Mucosa of stomach (tissue), 1 donor: ENCODE data around the gene BEST1.
"Not testable (repeated sequence)": the region's sequence is repeated elsewhere in the genome, so short reads cannot be mapped to it uniquely, and the experiment has no call there.

ENCODE experiments used
- H3K27me3 ChIP-seq: one replicate; pipeline ENCODE4 v1.7.0; 2013; ENCODE audit warnings: mild to moderate bottlenecking, low read length; ENCODE audit not compliant: control insufficient read depth, insufficient read depth
- H3K36me3 ChIP-seq: one replicate; pipeline ENCODE4 v1.7.0; 2013; ENCODE audit warnings: low read length; ENCODE audit not compliant: control insufficient read depth, insufficient read depth
- H3K4me1 ChIP-seq: one replicate; pipeline ENCODE4 v1.7.0; 2013; ENCODE audit warnings: mild to moderate bottlenecking, low read length; ENCODE audit not compliant: control insufficient read depth, insufficient read depth
- H3K4me3 ChIP-seq: one replicate; pipeline ENCODE4 v1.7.0; 2013; ENCODE audit warnings: low read length
- H3K9ac ChIP-seq: one replicate; pipeline ENCODE4 v1.7.0; 2013; ENCODE audit warnings: mild to moderate bottlenecking, low read length, moderate library complexity
- H3K9me3 ChIP-seq: one replicate; pipeline ENCODE4 v1.7.0; 2013; ENCODE audit warnings: mild to moderate bottlenecking, low read length, moderate library complexity; ENCODE audit not compliant: control insufficient read depth
- donor health status: Pancreatic carcinoma.

The BEST1 gene

DNA sequence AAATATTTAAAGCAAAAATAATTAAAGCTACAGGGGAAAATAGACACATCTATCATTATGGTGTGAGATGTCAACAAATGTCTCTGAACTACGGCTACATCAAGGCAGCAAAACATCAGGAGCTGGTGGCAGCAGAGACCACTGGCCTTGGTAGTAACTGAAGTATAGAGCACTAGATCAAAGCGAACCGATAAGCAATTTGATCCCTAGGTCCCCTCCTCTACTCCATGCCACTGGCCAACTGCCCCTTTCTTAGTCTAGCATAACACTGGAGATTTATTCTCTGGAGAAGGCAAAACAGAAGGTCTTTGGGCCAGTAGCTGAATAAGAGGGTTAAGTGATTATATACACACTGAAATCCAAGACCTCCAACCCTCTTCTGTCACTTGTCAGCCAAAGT is 19.2 kb upstream of the BEST1 start:
- no peaks in the 10 kb centered on the region for H3K36me3 ChIP-seq
- H3K4me1 ChIP-seq: no peaks in the 10 kb centered on the region
- no peak overlapping the region for H3K4me3 ChIP-seq
- no peaks in the 10 kb centered on the region for H3K9me3 ChIP-seq
- H3K27me3 ChIP-seq: no peaks in the 10 kb centered on the region
- no peak overlapping the region for H3K9ac ChIP-seq

DNA sequence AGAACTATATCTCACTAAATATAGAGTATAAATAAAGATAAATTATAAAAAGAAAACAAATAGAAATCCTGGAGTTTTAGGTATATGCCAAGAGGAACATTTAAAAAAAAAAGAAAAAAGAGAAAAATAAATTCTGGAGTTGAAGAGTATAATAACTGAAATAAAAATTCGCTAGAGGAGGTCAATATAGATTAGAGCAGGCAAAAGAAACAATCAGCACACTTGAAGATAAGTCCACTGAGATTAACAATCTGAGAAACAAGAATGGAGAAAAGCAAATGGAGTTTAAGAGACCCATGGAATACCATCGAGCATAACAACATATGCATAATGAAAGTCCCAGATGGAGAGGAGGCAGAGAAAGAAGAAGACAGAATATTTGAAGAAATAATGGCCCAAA is 14.3 kb upstream of the BEST1 start:
- no peaks in the 10 kb centered on the region for H3K27me3 ChIP-seq
- H3K4me3 ChIP-seq: no peak overlapping the region
- H3K9ac ChIP-seq: no peak overlapping the region
- H3K36me3 ChIP-seq: no peaks in the 10 kb centered on the region
- H3K4me1 ChIP-seq: no peaks in the 10 kb centered on the region
- H3K9me3 ChIP-seq: no peaks in the 10 kb centered on the region

DNA sequence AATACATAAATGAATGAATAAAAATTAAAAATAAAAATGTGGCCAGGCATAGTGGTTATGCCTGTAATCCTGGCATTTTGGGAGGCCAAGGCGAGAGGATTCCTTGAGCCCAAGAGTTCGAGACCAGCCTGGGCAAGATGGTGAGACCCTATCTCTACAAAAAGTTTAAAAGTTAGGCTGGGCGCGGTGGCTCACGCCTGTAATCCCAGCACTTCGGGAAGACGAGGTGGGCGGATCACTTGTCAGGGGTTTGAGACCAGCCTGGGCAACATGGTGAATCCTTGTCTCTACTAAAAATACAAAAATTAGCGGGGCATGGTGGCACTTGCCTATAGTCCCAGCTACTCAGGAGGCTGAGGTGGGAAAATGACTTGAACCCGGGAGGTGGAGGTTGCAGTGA is 9.7 kb upstream of the BEST1 start:
- no peak overlapping the region for H3K4me3 ChIP-seq
- no peaks in the 10 kb centered on the region for H3K36me3 ChIP-seq
- no peaks in the 10 kb centered on the region for H3K27me3 ChIP-seq
- H3K4me1 ChIP-seq: no peaks in the 10 kb centered on the region
- H3K9ac ChIP-seq: no peak overlapping the region
- no peaks in the 10 kb centered on the region for H3K9me3 ChIP-seq

DNA sequence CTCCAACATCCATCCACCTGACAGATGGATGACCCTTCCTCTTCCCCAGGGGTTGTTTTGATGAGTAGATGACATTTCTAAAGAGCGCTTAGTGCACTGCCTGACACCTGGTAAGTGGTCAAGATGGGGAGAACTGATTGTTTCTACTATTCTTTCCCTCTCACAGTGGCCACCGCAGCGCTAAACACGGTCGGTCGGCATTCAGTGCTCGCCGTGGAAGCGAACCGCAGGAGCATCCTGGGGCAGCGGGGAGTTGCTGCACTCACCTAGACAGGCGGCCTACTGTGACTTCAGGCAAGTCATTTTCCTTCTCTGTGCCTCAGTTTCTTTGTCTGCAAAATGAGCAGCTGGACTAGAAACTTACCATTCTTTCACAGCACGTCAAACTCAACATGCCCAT is 5.0 kb upstream of the BEST1 start:
- no peaks in the 10 kb centered on the region for H3K36me3 ChIP-seq
- H3K9me3 ChIP-seq: no peaks in the 10 kb centered on the region
- no peaks in the 10 kb centered on the region for H3K4me1 ChIP-seq
- H3K4me3 ChIP-seq: no peak overlapping the region
- H3K9ac ChIP-seq: no peak overlapping the region
- H3K27me3 ChIP-seq: no peaks in the 10 kb centered on the region

DNA sequence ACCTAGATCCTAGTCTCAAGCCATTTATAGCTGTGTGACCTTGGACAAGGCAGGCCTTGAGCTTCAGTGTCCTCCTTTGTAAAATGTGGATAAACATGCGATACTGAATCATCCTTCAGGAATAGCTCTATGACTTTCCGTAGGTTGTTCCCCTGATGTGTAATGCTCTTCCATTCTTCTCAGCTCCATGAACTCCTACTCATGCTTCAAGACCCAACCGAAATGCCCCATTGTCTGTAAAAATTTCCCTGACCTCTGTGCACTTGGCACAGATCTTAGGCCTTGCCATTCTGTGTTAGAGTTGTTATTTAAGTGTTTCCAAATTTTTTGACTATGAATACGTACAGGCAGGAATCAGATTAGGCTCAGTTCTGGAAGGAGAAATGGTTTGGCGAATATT is 3.3 kb upstream of the BEST1 start:
- Histone ChIP-seq H3K36me3 (no peaks in the 10 kb centered on the region), H3K4me1 (no peaks in the 10 kb centered on the region), H3K9me3 (no peaks in the 10 kb centered on the region), H3K27me3 (no peaks in the 10 kb centered on the region), H3K4me3 (no peak overlapping the region), H3K9ac (no peak overlapping the region)

DNA sequence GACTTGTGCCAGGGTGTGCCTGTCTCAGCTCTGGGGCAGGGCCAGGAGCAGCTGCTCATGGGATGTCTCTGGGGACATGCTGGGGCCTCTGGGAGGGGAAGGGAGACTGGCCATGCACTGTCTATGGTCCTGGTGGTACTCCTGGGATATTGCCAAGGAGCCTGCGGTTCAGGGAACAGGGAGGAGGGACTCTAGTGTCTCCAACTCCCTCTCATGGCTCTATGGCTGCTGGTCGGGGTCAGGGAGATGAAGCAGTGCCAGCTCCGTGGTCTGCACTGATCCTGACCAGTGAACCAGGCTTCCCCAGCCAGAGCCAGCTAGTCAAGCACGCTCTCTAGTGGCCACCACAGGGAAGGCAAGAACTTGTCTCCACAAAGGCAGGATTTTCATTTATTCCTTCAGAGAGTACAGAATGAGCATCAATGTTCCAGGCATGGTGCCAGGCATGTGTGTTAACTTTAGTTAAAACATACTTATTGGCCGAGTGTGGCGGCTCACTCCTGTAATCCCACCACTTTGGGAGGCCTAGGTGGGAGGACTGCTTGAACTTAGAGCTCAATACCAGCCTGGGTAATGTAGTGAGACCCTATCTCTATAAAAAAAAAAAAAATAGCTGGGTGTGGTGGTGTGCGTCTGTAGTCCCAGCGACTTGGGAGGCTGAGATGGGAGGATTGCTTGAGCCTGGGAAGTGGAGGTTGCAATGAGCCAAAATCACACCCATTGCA is 2.5 kb upstream of the BEST1 start:
- no peaks in the 10 kb centered on the region for H3K4me1 ChIP-seq
- H3K4me3 ChIP-seq: no peak overlapping the region
- H3K27me3 ChIP-seq: no peaks in the 10 kb centered on the region
- no peaks in the 10 kb centered on the region for H3K36me3 ChIP-seq
- H3K9me3 ChIP-seq: no peaks in the 10 kb centered on the region
- H3K9ac ChIP-seq: no peak overlapping the region

DNA sequence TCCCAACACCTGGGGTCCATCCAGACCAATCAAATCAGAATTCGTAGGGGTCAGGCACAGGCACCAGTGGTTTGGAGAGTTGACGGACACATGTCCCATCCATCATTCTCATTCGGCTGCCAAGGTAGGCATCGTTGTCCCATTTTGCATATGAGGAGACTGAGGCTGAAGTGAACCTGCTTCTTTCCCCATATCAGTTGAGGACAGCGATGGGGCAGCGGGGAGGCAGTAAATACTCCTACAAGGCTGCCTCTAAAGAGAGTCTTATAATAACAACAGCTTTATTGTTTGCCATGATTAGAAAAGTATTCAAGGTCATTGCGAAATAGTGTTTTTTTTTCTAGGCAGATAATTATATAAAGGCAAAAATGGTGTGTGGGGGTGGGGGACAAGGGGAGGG is 1.6 kb upstream of the BEST1 start:
- Histone ChIP-seq H3K27me3 (no peaks in the 10 kb centered on the region), H3K4me3 (no peak overlapping the region), H3K9ac (no peak overlapping the region)

DNA sequence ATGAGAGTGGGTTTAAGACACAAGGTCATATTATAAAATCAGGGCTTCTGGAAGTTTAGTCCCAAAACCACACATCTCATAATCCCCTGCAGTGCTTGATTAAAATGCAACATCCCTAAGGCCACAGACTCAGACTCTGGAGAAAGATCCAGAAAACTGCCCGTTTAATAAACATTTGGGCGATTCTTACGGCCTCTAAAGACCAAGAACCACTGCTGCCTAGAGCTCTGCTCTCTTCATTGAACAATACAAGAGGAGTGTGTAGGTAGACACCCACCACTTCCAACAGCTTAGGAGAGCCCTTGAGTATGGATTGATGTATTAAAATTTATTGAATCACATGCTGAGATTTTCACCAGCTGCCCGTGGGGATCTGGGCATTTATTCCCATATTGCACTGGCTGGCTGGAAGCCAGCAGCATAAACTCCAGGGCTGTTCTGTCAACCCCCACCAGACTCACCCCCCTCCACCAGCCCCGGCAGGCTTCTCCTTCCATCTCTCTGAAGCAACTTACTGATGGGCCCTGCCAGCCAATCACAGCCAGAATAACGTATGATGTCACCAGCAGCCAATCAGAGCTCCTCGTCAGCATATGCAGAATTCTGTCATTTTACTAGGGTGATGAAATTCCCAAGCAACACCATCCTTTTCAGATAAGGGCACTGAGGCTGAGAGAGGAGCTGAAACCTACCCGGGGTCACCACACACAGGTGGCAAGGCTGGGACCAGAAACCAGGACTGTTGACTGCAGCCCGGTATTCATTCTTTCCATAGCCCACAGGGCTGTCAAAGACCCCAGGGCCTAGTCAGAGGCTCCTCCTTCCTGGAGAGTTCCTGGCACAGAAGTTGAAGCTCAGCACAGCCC is 749 bp upstream of the BEST1 start:
- no peaks in the 10 kb centered on the region for H3K4me1 ChIP-seq
- H3K9me3 ChIP-seq: no peaks in the 10 kb centered on the region
- H3K27me3 ChIP-seq: peaks cover 3% of the 10 kb centered on the region
- no peak overlapping the region for H3K9ac ChIP-seq
- no peak overlapping the region for H3K4me3 ChIP-seq
- no peaks in the 10 kb centered on the region for H3K36me3 ChIP-seq

More for the DNA sequence above, 1.6 kb upstream of the BEST1 start:
- H3K9me3 ChIP-seq: no peaks in the 10 kb centered on the region
- H3K4me1 ChIP-seq: no peaks in the 10 kb centered on the region
- H3K36me3 ChIP-seq: no peaks in the 10 kb centered on the region

DNA sequence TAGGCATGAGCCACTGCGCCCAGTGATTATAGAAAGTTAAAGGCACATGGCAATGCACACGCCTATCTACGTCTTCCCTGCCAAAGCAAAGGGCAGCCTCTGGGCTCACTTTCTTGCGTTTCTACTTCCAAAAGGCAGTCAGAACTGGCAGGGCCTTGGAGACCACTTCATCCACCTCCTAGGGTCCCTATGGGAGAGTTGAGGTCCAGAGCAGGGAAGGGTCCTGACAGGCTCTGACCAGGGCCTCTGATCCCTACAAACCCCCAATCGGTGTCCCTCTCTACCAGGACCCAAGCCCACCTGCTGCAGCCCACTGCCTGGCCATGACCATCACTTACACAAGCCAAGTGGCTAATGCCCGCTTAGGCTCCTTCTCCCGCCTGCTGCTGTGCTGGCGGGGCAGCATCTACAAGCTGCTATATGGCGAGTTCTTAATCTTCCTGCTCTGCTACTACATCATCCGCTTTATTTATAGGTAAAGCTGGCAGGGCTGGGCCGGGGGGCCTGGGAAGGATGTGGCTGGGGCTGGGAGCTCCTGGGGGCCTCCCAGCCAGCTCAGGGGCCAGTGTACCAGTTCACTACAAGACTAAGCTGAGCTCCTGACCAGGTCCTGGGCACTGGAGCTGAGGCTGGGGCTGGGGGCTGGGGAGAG is 1.5 kb downstream of the BEST1 start:
- peaks cover 22% of the 10 kb centered on the region for H3K27me3 ChIP-seq
- H3K4me3 ChIP-seq: no peak overlapping the region
- peaks cover 14% of the 10 kb centered on the region for H3K4me1 ChIP-seq
- no peaks in the 10 kb centered on the region for H3K36me3 ChIP-seq
- no peak overlapping the region for H3K9ac ChIP-seq
- H3K9me3 ChIP-seq: no peaks in the 10 kb centered on the region

DNA sequence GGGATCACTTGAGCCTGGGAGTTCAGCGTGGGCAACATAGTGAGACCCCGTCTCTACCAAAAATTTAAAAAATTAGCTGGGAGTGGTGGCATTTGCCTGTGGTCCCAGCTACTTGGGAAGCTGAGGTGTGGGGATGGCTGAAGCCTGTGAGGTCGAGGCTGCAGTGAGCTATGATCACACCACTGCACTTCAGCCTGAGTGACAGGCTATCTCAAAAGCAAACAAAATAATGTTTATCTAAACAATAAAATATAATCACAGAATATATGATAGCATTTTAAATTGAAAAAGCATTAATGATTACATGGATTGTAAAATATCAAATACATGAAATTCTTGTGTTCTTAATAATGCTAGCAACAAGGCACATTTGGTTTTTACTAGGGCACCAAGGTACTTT is 2.7 kb downstream of the BEST1 start:
- no peak overlapping the region for H3K9ac ChIP-seq
- H3K27me3 ChIP-seq: peaks cover 22% of the 10 kb centered on the region
- H3K36me3 ChIP-seq: no peaks in the 10 kb centered on the region
- no peaks in the 10 kb centered on the region for H3K9me3 ChIP-seq
- no peak overlapping the region for H3K4me3 ChIP-seq
- H3K4me1 ChIP-seq: peaks cover 14% of the 10 kb centered on the region

DNA sequence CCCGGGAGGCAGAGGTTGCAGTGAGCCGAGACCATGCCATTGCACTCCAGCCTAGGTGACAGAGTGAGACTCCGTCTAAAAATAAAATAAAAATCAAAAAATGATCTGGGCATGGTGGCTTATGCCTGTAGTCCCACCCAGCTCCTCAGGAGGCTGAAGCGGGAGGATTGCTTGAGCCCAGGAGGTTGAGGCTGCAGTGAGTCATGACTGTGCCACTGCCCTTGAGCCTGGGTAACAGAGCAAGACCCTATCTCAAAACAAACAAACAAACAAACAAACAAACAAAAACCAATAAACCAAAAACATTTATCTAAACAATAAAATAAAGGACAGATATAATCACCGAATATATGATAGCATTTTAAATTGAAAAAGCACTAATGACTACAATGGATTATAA is 3.5 kb downstream of the BEST1 start:
- peaks cover 14% of the 10 kb centered on the region for H3K4me1 ChIP-seq
- H3K27me3 ChIP-seq: peaks cover 22% of the 10 kb centered on the region
- not testable (repeated sequence) for H3K9me3 ChIP-seq, H3K9ac ChIP-seq, H3K4me3 ChIP-seq, H3K36me3 ChIP-seq
